A673 (cell line): ENCODE measurements around the gene LIMCH1. TPM values are rescaled to one million over a fixed set of nuclear protein-coding genes. Genes with fewer than 3 reads are reported as not detected.

ENCODE experiments used
- BruUV-seq: library from RNA; stranded (reverse); fragments of 400-500 nt; replicated peaks from 2 replicates; lab custom pipeline; 2021; lab: Mats Ljungman, UMichigan
- CTCF ChIA-PET: fragments of 300-600 bp; sonication (Branson Sonifier 250); formaldehyde crosslinking; loops from one replicate; lab custom pipeline; 2022; ENCODE audit warnings: antibody characterized with exemption; lab: Charles Lee
- POLR2A ChIA-PET: fragments of 300-600 bp; sonication (Branson Sonifier 250); formaldehyde crosslinking; loops from one replicate; lab custom pipeline; 2022; ENCODE audit warnings: antibody characterized with exemption; ENCODE audit not compliant: low non-redundant PET; lab: Charles Lee
- DNase-seq: peaks from one replicate; pipeline ENCODE4 v3.0.0-alpha.2; 2015; ENCODE audit warnings: low spot score
- H3K27ac ChIP-seq: fragments of 200-600 bp; sonication (generic); 2 replicates; pipeline ENCODE4 v1.5.1; 2016; ENCODE audit warnings: mixed run types, low read depth, mild to moderate bottlenecking, mixed read lengths, antibody characterized with exemption, low read length; ENCODE audit not compliant: poor library complexity, severe bottlenecking
- H3K27me3 ChIP-seq: fragments of 200-600 bp; sonication (generic); replicated peaks from 2 replicates; pipeline ENCODE4 v1.6.1; 2017; ENCODE audit warnings: mixed run types, low read depth, mild to moderate bottlenecking, mixed read lengths, antibody characterized with exemption, low read length; ENCODE audit not compliant: insufficient read depth, poor library complexity
- H3K36me3 ChIP-seq: fragments of 200-600 bp; sonication (generic); 2 replicates; pipeline ENCODE4 v1.6.1; 2016; ENCODE audit warnings: mixed run types, mild to moderate bottlenecking, mixed read lengths, antibody characterized with exemption, low read length; ENCODE audit not compliant: insufficient read depth, poor library complexity, severe bottlenecking
- H3K4me1 ChIP-seq: fragments of 200-600 bp; sonication (generic); 2 replicates; pipeline ENCODE4 v1.6.1; 2017; ENCODE audit warnings: mixed run types, mild to moderate bottlenecking, mixed read lengths, antibody characterized with exemption, low read length; ENCODE audit not compliant: insufficient read depth, poor library complexity, severe bottlenecking
- H3K4me3 ChIP-seq: fragments of 200-600 bp; sonication (generic); 2 replicates; pipeline ENCODE4 v1.5.1; 2016; ENCODE audit warnings: low read depth, mixed run types, mild to moderate bottlenecking, mixed read lengths, low read length; ENCODE audit not compliant: poor library complexity, severe bottlenecking
- H3K9me3 ChIP-seq: fragments of 200-600 bp; sonication (generic); 2 replicates; pipeline ENCODE4 v1.6.1; 2016; ENCODE audit warnings: mixed run types, low read depth, mild to moderate bottlenecking, mixed read lengths, antibody characterized with exemption, low read length; ENCODE audit not compliant: poor library complexity, severe bottlenecking
- CTCF ChIP-seq: fragments of 300-800, 200-600 bp; sonication (generic); conservative IDR thresholded peaks from 2 replicates; pipeline ENCODE4 v1.5.1; 2017; ENCODE audit warnings: low read depth, mild to moderate bottlenecking, antibody characterized with exemption, low read length, moderate library complexity, mixed read lengths
- EZH2 ChIP-seq: fragments of 200-600 bp; sonication (generic); IDR thresholded peaks from 2 replicates; pipeline ENCODE4 v1.6.1; 2017; ENCODE audit warnings: borderline replicate concordance, low read depth, mild to moderate bottlenecking, mixed read lengths, antibody characterized with exemption, low read length; ENCODE audit not compliant: poor library complexity, severe bottlenecking
- intact Hi-C: fragments of 100-400 bp; cut with micrococcal nuclease; formaldehyde crosslinking; loops from one replicate; pipeline ENCODE4 v1.10.0; 2022; ENCODE audit not compliant: unreplicated experiment
- total RNA-seq: library from RNA; stranded (reverse); gene quantifications from 2 replicates; pipeline ENCODE4 v1.2.3, GENCODE V29; 2021

The LIMCH1 gene
- total RNA-seq, 1 experiment from 2014 or later: 4.0 TPM

- no peak for DNase-seq
- Histone ChIP-seq H3K36me3 (no peaks in the 10 kb centered on the region), H3K4me3 (no peak overlapping the region), H3K27me3 (peaks cover 8% of the 10 kb centered on the region), H3K27ac (no peak overlapping the region), H3K9me3 (no peaks in the 10 kb centered on the region), H3K4me1 (no peaks in the 10 kb centered on the region)
- intact Hi-C loops: no loop called here
- ChIA-PET CTCF (no interaction called here), POLR2A (no interaction called here)
- TF ChIP-seq EZH2 (no peak), CTCF (no peak)
- BruUV-seq: no TSS peak
Observed at GRCh38 chr4:41678086-41678816, 140.3 kb downstream of the LIMCH1 start.

DNA sequence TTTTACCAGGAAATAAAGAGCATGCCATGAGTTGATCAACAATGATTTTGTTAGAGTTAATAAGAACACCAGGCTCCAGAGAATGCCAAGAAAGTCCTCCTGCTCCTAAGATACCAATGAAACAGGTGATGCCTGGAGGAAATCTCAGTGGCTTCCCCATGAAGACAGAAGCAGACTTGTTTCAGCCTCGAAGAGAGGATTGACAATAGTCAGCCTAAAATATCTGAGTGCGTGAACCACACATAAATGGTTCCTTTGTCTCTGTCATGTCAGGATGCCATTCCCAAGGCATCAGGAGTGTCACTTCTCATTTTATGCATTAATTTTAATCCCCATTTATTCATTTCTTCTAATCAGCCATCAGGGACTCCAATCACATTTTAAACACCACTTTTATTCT is 141.0 kb downstream of the LIMCH1 start:
- POLR2A ChIA-PET: no interaction called here
- TF ChIP-seq EZH2 (no peak), CTCF (no peak)
- H3K27me3 ChIP-seq: peaks cover 11% of the 10 kb centered on the region
- H3K4me1 ChIP-seq: no peaks in the 10 kb centered on the region
- no peak overlapping the region for H3K27ac ChIP-seq
- H3K4me3 ChIP-seq: no peak overlapping the region
- H3K36me3 ChIP-seq: no peaks in the 10 kb centered on the region
- H3K9me3 ChIP-seq: no peaks in the 10 kb centered on the region
- intact Hi-C loops: no loop called here
- DNase-seq: no peak
- BruUV-seq: no TSS peak
- CTCF ChIA-PET: no interaction called here

DNA sequence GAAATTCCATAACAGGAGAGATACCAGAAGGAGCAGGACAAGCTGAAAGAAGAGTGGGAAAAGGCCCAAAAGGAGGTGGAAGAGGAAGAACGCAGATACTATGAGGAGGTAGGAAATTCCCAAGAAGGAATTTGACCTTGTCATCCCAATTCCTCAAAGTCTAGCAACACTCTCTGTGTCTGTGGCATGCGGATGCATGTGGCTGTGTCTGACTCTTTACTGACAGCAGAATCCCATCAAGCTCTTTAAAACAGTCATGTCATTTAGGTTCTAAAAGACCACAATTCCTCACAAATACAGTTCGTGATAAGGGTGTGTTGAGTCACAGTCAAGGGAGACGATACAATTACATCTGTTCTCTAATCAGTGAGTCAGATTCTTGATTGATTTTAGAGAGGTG is 142.0 kb downstream of the LIMCH1 start:
- H3K4me3 ChIP-seq: no peak overlapping the region
- no peak for DNase-seq
- BruUV-seq: no TSS peak
- ChIA-PET CTCF (no interaction called here), POLR2A (no interaction called here)
- no peaks in the 10 kb centered on the region for H3K36me3 ChIP-seq
- H3K27me3 ChIP-seq: peaks cover 11% of the 10 kb centered on the region
- H3K9me3 ChIP-seq: no peaks in the 10 kb centered on the region
- no peaks in the 10 kb centered on the region for H3K4me1 ChIP-seq
- intact Hi-C loops: no loop called here
- no peak overlapping the region for H3K27ac ChIP-seq
- TF ChIP-seq CTCF: no peak
- no peak for TF ChIP-seq EZH2
